Activated naive CD4-positive, alpha-beta T cell (primary cell): ENCODE data around the gene ALK.

Experiments used
- DNase-seq, 4 experiments: peaks; one replicate each; lab custom pipeline; 2025; lab: John Stamatoyannopoulos, UW

Gene ALK

GRCh38 chr2:29317801-29318485, 603.4 kb downstream of the ALK start:
- no peak for DNase-seq

- no peak for DNase-seq
Observed at GRCh38 chr2:29317077-29317517, 604.3 kb downstream of the ALK start.

GRCh38 chr2:29314816-29315571, 606.4 kb downstream of the ALK start:
- peak; percentile 9 to 34 (median 18) for DNase-seq

- no peak for DNase-seq
Observed at GRCh38 chr2:29311458-29311857, 609.9 kb downstream of the ALK start.

GRCh38 chr2:29310650-29311348, 610.6 kb downstream of the ALK start:
- DNase-seq = no peak

GRCh38 chr2:29309090-29310029, 612.0 kb downstream of the ALK start:
- no peak for DNase-seq

- no peak for DNase-seq
Observed at GRCh38 chr2:29308366-29308765, 613.0 kb downstream of the ALK start.

GRCh38 chr2:29307519-29307918, 613.9 kb downstream of the ALK start:
- no peak for DNase-seq

- DNase-seq = no peak
Observed at GRCh38 chr2:29305762-29306161, 615.6 kb downstream of the ALK start.

- no peak for DNase-seq
Observed at GRCh38 chr2:29304399-29305060, 616.9 kb downstream of the ALK start.

- DNase-seq = no peak
Observed at GRCh38 chr2:29296585-29296984, 624.8 kb downstream of the ALK start.

GRCh38 chr2:29295845-29296244, 625.5 kb downstream of the ALK start:
- DNase-seq = no peak

- no peak for DNase-seq
Observed at GRCh38 chr2:29293830-29294438, 627.5 kb downstream of the ALK start.

GRCh38 chr2:29290293-29291047, 630.9 kb downstream of the ALK start:
- no peak for DNase-seq

- DNase-seq = no peak
Observed at GRCh38 chr2:29284671-29285070, 636.7 kb downstream of the ALK start.

- no peak for DNase-seq
Observed at GRCh38 chr2:29281916-29282247, 639.5 kb downstream of the ALK start.

GRCh38 chr2:29281086-29281915, 640.1 kb downstream of the ALK start:
- no peak for DNase-seq

GRCh38 chr2:29278966-29279365, 642.4 kb downstream of the ALK start:
- DNase-seq = no peak

- DNase-seq = no peak
Observed at GRCh38 chr2:29276151-29276550, 645.2 kb downstream of the ALK start.
